A673 (cell line): ENCODE measurements around the gene PACSIN2.

ENCODE experiments used
- CTCF ChIP-seq: fragments of 300-800, 200-600 bp; sonication (generic); conservative IDR thresholded peaks from 2 replicates; pipeline ENCODE4 v1.5.1; 2017; ENCODE audit warnings: low read depth, mild to moderate bottlenecking, antibody characterized with exemption, low read length, moderate library complexity, mixed read lengths
- EZH2 ChIP-seq: fragments of 200-600 bp; sonication (generic); IDR thresholded peaks from 2 replicates; pipeline ENCODE4 v1.6.1; 2017; ENCODE audit warnings: borderline replicate concordance, low read depth, mild to moderate bottlenecking, mixed read lengths, antibody characterized with exemption, low read length; ENCODE audit not compliant: poor library complexity, severe bottlenecking

DNA sequence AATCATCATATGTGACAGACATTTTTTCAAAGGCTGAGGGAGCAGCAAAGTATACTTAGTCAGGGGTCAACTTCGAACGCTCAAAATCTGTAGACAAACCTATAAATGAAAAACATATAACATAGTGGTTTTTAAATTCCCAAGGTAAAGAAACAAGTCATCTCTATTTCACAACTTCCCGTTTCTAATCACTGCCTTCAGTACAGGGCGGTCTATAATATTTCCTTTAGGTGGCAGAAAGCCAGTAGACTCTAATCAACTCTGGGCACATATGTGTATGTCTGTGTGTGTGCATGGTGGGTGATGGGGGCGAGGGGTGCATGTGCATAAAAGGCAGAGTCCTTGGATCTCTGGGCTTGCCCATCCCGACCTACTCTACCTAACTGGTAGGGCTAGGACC lies 102.9 kb downstream of the PACSIN2 start:
- TF ChIP-seq CTCF (no peak), EZH2 (no peak)
